ENCODE measurements around the gene RCAN2.

RCAN2 gene

GRCh38 chr6:46315589-46315988 is 175.7 kb downstream of the RCAN2 start:
- H3K9me3 ChIP-seq (replicated peaks in 1 of 2; ENCODE audit: control insufficient read depth in 2 of 2, insufficient read depth in 1 of 2, low read depth in 1 of 2, low read length in 2 of 2) = no peaks in the 10 kb centered on the region
- no peak overlapping the region for H2BK15ac ChIP-seq (ENCODE audit: low read length)
- H3K18ac ChIP-seq (ENCODE audit: low read length) = no peak overlapping the region
- H2AK5ac ChIP-seq (ENCODE audit: low read depth, low read length) = no peak overlapping the region
- no peak overlapping the region for H2BK12ac ChIP-seq (ENCODE audit: low read length)
- H3K27me3 ChIP-seq (ENCODE audit: control insufficient read depth in 3 of 3, insufficient read depth in 3 of 3, low read depth in 1 of 3, low read length in 3 of 3) = no peaks in the 10 kb centered on the region
- H2BK120ac ChIP-seq (ENCODE audit: low read depth, low read length) = no peak overlapping the region
- no peak overlapping the region for H4K8ac ChIP-seq (ENCODE audit: low read depth, low read length)
- no peak overlapping the region for H3K4me2 ChIP-seq (ENCODE audit: insufficient read depth, low read length, poor library complexity, severe bottlenecking)
- H3K36me3 ChIP-seq (replicated peaks in 1 of 2; ENCODE audit: control insufficient read depth in 2 of 2, insufficient read depth in 2 of 2, low read length in 2 of 2) = no peaks in the 10 kb centered on the region
- no peak overlapping the region for H2AFZ ChIP-seq (ENCODE audit: low read length)
- no peaks in the 10 kb centered on the region for H3K4me1 ChIP-seq (ENCODE audit: control insufficient read depth in 2 of 2, insufficient read depth in 1 of 2, low read depth in 1 of 2, low read length in 2 of 2)
- no peak overlapping the region for H3K4ac ChIP-seq (ENCODE audit: low read length)
- H3K14ac ChIP-seq (ENCODE audit: low read length) = no peak overlapping the region
- no peak overlapping the region for H3K4me3 ChIP-seq (ENCODE audit: low read length in 2 of 2)
- H2BK5ac ChIP-seq (ENCODE audit: low read length) = no peak overlapping the region
- H3K27ac ChIP-seq (replicated peaks; ENCODE audit: low read length) = no peak overlapping the region
- H3K79me1 ChIP-seq (ENCODE audit: low read depth, low read length) = no peaks in the 10 kb centered on the region
- no CpG with 5 or more reads among the region's 1 CpG for WGBS, 2 donors (ENCODE audit: extremely low coverage in 2 of 2, insufficient read length in 2 of 2, insufficient replicate concordance in 1 of 2)
- H4K91ac ChIP-seq (ENCODE audit: low read depth, low read length, poor library complexity) = no peak overlapping the region
- H3K23ac ChIP-seq (ENCODE audit: low read depth, low read length, poor library complexity) = no peak overlapping the region
- no peak for DNase-seq (ENCODE audit: low spot score)
- no peak overlapping the region for H3K9ac ChIP-seq (ENCODE audit: low read depth, low read length, poor library complexity)

DNA sequence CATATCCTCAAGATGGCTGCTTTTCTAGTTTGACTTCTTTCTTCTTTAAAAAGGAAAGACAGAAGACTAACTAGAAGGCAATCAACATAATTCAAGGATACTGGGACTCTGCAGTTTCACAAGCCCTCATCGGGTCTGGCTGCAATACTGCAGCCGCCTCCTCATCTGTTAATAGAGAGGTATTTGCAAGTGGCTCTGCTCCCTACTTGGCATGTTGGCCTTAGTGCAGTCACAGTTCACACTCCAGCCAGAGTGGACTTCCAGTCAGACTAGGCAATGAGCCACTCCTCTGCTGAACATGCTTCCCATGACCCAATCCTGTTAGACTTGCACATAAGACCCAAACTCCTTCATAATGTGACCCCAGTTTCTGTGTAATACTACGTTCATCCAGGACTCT is 178.6 kb downstream of the RCAN2 start:
- H2BK12ac ChIP-seq (ENCODE audit: low read length) = no peak overlapping the region
- no peak overlapping the region for H3K4me2 ChIP-seq (ENCODE audit: insufficient read depth, low read length, poor library complexity, severe bottlenecking)
- no peak overlapping the region for H2BK120ac ChIP-seq (ENCODE audit: low read depth, low read length)
- no peaks in the 10 kb centered on the region for H3K4me1 ChIP-seq (ENCODE audit: control insufficient read depth in 2 of 2, insufficient read depth in 1 of 2, low read depth in 1 of 2, low read length in 2 of 2)
- H3K18ac ChIP-seq (ENCODE audit: low read length) = peak overlapping the region; percentile 46
- no peaks in the 10 kb centered on the region for H3K9me3 ChIP-seq (replicated peaks in 1 of 2; ENCODE audit: control insufficient read depth in 2 of 2, insufficient read depth in 1 of 2, low read depth in 1 of 2, low read length in 2 of 2)
- WGBS, 2 donors (ENCODE audit: extremely low coverage in 2 of 2, insufficient read length in 2 of 2, insufficient replicate concordance in 1 of 2) = no CpG with 5 or more reads among the region's 3 CpGs
- no peak overlapping the region for H2BK5ac ChIP-seq (ENCODE audit: low read length)
- no peaks in the 10 kb centered on the region for H3K36me3 ChIP-seq (replicated peaks in 1 of 2; ENCODE audit: control insufficient read depth in 2 of 2, insufficient read depth in 2 of 2, low read length in 2 of 2)
- no peak overlapping the region for H3K4me3 ChIP-seq (ENCODE audit: low read length in 2 of 2)
- H3K14ac ChIP-seq (ENCODE audit: low read length) = no peak overlapping the region
- no peak overlapping the region for H2BK15ac ChIP-seq (ENCODE audit: low read length)
- no peak overlapping the region for H3K9ac ChIP-seq (ENCODE audit: low read depth, low read length, poor library complexity)
- H3K23ac ChIP-seq (ENCODE audit: low read depth, low read length, poor library complexity) = no peak overlapping the region
- H2AK5ac ChIP-seq (ENCODE audit: low read depth, low read length) = no peak overlapping the region
- DNase-seq (ENCODE audit: low spot score) = no peak
- no peak overlapping the region for H4K8ac ChIP-seq (ENCODE audit: low read depth, low read length)
- no peak overlapping the region for H2AFZ ChIP-seq (ENCODE audit: low read length)
- H3K79me1 ChIP-seq (ENCODE audit: low read depth, low read length) = no peaks in the 10 kb centered on the region
- no peak overlapping the region for H3K27ac ChIP-seq (replicated peaks; ENCODE audit: low read length)
- H3K4ac ChIP-seq (ENCODE audit: low read length) = no peak overlapping the region
- H4K91ac ChIP-seq (ENCODE audit: low read depth, low read length, poor library complexity) = no peak overlapping the region
- no peaks in the 10 kb centered on the region for H3K27me3 ChIP-seq (ENCODE audit: control insufficient read depth in 3 of 3, insufficient read depth in 3 of 3, low read depth in 1 of 3, low read length in 3 of 3)

GRCh38 chr6:46310196-46310595 is 181.1 kb downstream of the RCAN2 start:
- H3K9me3 ChIP-seq (replicated peaks in 1 of 2; ENCODE audit: control insufficient read depth in 2 of 2, insufficient read depth in 1 of 2, low read depth in 1 of 2, low read length in 2 of 2) = no peaks in the 10 kb centered on the region
- no peak overlapping the region for H3K23ac ChIP-seq (ENCODE audit: low read depth, low read length, poor library complexity)
- no peak overlapping the region for H2BK120ac ChIP-seq (ENCODE audit: low read depth, low read length)
- H3K18ac ChIP-seq (ENCODE audit: low read length) = no peak overlapping the region
- no peak overlapping the region for H4K91ac ChIP-seq (ENCODE audit: low read depth, low read length, poor library complexity)
- H3K4me2 ChIP-seq (ENCODE audit: insufficient read depth, low read length, poor library complexity, severe bottlenecking) = no peak overlapping the region
- H3K4ac ChIP-seq (ENCODE audit: low read length) = no peak overlapping the region
- no CpG with 5 or more reads among the region's 1 CpG for WGBS, 2 donors (ENCODE audit: extremely low coverage in 2 of 2, insufficient read length in 2 of 2, insufficient replicate concordance in 1 of 2)
- no peak overlapping the region for H3K27ac ChIP-seq (replicated peaks; ENCODE audit: low read length)
- no peak overlapping the region for H2AFZ ChIP-seq (ENCODE audit: low read length)
- H3K14ac ChIP-seq (ENCODE audit: low read length) = no peak overlapping the region
- DNase-seq (ENCODE audit: low spot score) = no peak
- no peak overlapping the region for H3K9ac ChIP-seq (ENCODE audit: low read depth, low read length, poor library complexity)
- H4K8ac ChIP-seq (ENCODE audit: low read depth, low read length) = no peak overlapping the region
- no peak overlapping the region for H2BK15ac ChIP-seq (ENCODE audit: low read length)
- H3K27me3 ChIP-seq (ENCODE audit: control insufficient read depth in 3 of 3, insufficient read depth in 3 of 3, low read depth in 1 of 3, low read length in 3 of 3) = no peaks in the 10 kb centered on the region
- no peak overlapping the region for H2AK5ac ChIP-seq (ENCODE audit: low read depth, low read length)
- no peaks in the 10 kb centered on the region for H3K79me1 ChIP-seq (ENCODE audit: low read depth, low read length)
- no peak overlapping the region for H3K4me3 ChIP-seq (ENCODE audit: low read length in 2 of 2)
- H2BK12ac ChIP-seq (ENCODE audit: low read length) = no peak overlapping the region
- H3K36me3 ChIP-seq (replicated peaks in 1 of 2; ENCODE audit: control insufficient read depth in 2 of 2, insufficient read depth in 2 of 2, low read length in 2 of 2) = no peaks in the 10 kb centered on the region
- H2BK5ac ChIP-seq (ENCODE audit: low read length) = no peak overlapping the region
- no peaks in the 10 kb centered on the region for H3K4me1 ChIP-seq (ENCODE audit: control insufficient read depth in 2 of 2, insufficient read depth in 1 of 2, low read depth in 1 of 2, low read length in 2 of 2)

- H3K27me3 ChIP-seq (ENCODE audit: control insufficient read depth in 3 of 3, insufficient read depth in 3 of 3, low read depth in 1 of 3, low read length in 3 of 3) = no peaks in the 10 kb centered on the region
- no peak overlapping the region for H3K4me2 ChIP-seq (ENCODE audit: insufficient read depth, low read length, poor library complexity, severe bottlenecking)
- H3K4me3 ChIP-seq (ENCODE audit: low read length in 2 of 2) = no peak overlapping the region
- H3K9me3 ChIP-seq (replicated peaks in 1 of 2; ENCODE audit: control insufficient read depth in 2 of 2, insufficient read depth in 1 of 2, low read depth in 1 of 2, low read length in 2 of 2) = no peaks in the 10 kb centered on the region
- H3K14ac ChIP-seq (ENCODE audit: low read length) = no peak overlapping the region
- H2BK12ac ChIP-seq (ENCODE audit: low read length) = no peak overlapping the region
- no peak overlapping the region for H2AK5ac ChIP-seq (ENCODE audit: low read depth, low read length)
- H4K8ac ChIP-seq (ENCODE audit: low read depth, low read length) = no peak overlapping the region
- H3K4me1 ChIP-seq (ENCODE audit: control insufficient read depth in 2 of 2, insufficient read depth in 1 of 2, low read depth in 1 of 2, low read length in 2 of 2) = no peaks in the 10 kb centered on the region
- H3K23ac ChIP-seq (ENCODE audit: low read depth, low read length, poor library complexity) = no peak overlapping the region
- H2AFZ ChIP-seq (ENCODE audit: low read length) = no peak overlapping the region
- no peak overlapping the region for H2BK15ac ChIP-seq (ENCODE audit: low read length)
- H4K91ac ChIP-seq (ENCODE audit: low read depth, low read length, poor library complexity) = no peak overlapping the region
- no peak overlapping the region for H3K9ac ChIP-seq (ENCODE audit: low read depth, low read length, poor library complexity)
- WGBS, 2 donors (ENCODE audit: extremely low coverage in 2 of 2, insufficient read length in 2 of 2, insufficient replicate concordance in 1 of 2) = no CpG with 5 or more reads among the region's 2 CpGs
- no peaks in the 10 kb centered on the region for H3K36me3 ChIP-seq (replicated peaks in 1 of 2; ENCODE audit: control insufficient read depth in 2 of 2, insufficient read depth in 2 of 2, low read length in 2 of 2)
- H3K4ac ChIP-seq (ENCODE audit: low read length) = no peak overlapping the region
- no peak for DNase-seq (ENCODE audit: low spot score)
- H2BK120ac ChIP-seq (ENCODE audit: low read depth, low read length) = no peak overlapping the region
- no peak overlapping the region for H3K27ac ChIP-seq (replicated peaks; ENCODE audit: low read length)
- H3K79me1 ChIP-seq (ENCODE audit: low read depth, low read length) = no peaks in the 10 kb centered on the region
- no peak overlapping the region for H2BK5ac ChIP-seq (ENCODE audit: low read length)
- no peak overlapping the region for H3K18ac ChIP-seq (ENCODE audit: low read length)
Measured at GRCh38 chr6:46306431-46306830, 184.8 kb downstream of the RCAN2 start.
